HFF-Myc (cell line): ENCODE results near the gene TGM2.

Experiments
- DNase-seq: peaks from one replicate; pipeline ENCODE4 v3.0.0-alpha.2; 2011; ENCODE audit warnings: low read depth; ENCODE audit errors: extremely low read depth
- H3K4me3 ChIP-seq: replicated peaks from 2 replicates; pipeline ENCODE4 v1.5.1; 2011; ENCODE audit warnings: low read depth, mild to moderate bottlenecking, control low read depth, low read length
- TF ChIP-seq, protein P1 (sequence below): IDR thresholded peaks from 2 replicates; pipeline ENCODE4 v1.5.1; 2012; ENCODE audit warnings: mild to moderate bottlenecking, low read depth, low read length, control low read depth; ENCODE audit errors: missing control alignments

Gene TGM2

DNA sequence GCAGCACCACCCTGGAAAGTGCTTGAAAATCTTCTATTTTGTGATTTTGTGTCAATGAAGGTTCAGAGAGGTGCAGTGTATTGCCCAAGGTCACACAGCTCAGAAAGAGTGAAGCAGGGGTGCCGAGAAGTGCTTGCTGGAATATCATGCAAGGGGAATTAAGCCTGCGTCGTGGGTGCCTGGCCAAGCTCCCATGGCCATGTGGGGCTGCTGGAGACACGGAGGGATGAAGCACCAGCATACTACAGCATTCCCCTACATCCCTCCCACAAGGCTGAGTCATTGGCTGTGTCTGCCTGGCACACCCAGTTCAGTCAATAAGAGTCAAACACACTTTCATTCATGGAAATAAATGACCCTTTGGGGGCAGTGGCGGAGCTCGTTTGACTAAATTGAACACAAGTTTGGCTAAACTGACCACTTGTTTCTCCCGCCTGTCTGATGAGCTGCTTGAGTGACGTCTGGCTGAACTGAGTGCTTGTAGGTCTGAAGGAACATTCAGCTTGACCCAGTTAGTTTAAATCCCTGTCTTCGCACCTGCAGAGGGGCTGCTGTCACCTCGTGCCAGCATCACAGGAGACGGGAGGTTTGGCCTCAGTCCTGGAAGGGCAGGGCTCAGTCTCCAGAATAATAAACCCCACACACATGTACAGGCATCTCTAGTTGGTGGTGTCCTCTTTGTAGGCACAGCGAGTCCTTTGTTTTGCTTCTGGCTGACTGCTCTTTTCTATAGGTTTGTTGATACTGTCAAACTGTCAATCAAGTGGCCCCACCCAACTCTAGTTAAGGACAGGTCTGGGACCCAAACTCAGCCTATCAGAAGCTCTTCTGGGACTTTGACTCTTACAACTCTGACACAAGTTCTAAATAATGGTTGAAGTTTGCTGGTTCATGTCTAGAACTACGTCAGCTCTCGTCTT is 8.4 kb upstream of the TGM2 start:
- TF ChIP-seq, protein P1, sequence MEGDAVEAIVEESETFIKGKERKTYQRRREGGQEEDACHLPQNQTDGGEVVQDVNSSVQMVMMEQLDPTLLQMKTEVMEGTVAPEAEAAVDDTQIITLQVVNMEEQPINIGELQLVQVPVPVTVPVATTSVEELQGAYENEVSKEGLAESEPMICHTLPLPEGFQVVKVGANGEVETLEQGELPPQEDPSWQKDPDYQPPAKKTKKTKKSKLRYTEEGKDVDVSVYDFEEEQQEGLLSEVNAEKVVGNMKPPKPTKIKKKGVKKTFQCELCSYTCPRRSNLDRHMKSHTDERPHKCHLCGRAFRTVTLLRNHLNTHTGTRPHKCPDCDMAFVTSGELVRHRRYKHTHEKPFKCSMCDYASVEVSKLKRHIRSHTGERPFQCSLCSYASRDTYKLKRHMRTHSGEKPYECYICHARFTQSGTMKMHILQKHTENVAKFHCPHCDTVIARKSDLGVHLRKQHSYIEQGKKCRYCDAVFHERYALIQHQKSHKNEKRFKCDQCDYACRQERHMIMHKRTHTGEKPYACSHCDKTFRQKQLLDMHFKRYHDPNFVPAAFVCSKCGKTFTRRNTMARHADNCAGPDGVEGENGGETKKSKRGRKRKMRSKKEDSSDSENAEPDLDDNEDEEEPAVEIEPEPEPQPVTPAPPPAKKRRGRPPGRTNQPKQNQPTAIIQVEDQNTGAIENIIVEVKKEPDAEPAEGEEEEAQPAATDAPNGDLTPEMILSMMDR = no peak
- no peak overlapping the region for H3K4me3 ChIP-seq
- DNase-seq = peak; percentile 73

DNA sequence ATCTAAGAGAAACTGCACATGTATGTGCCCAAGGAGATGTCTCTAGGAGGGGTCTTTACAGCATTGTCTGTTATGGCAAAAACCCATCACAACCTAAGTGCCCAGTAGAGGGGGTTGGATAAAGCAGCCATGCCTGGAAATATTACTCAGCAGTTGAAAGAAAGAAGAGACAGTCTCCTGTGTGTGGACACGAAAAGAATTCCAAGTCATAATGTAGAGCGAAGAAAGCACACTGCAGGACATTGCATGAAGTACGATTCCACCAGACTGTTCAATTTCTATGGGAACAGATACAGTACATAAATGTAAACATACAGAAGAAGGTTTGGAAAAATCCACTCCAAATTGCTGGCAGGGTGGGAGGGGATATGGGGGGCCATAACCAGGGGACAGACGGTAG is 7.3 kb upstream of the TGM2 start:
- no peak overlapping the region for H3K4me3 ChIP-seq
- TF ChIP-seq, protein P1 = peak; percentile 30
- no peak for DNase-seq

DNA sequence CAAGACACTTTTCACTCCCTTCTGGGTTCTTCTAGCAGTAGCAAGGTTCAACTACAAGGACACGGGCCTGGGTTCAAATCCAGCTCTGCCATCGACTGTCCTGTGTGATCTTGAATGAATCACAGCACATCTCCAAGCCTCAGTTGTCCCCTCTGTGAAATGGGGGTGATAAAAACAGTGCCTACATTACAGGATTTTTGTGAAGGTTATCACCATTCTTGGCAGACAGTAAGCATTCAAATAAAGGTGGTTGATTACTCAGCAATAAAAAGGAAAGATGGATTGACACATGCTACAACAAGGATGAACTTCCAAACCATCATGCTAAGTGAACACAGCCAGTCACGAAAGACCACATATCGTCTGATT is 6.6 kb upstream of the TGM2 start:
- no peak for DNase-seq
- TF ChIP-seq, protein P1 = no peak
- no peak overlapping the region for H3K4me3 ChIP-seq

DNA sequence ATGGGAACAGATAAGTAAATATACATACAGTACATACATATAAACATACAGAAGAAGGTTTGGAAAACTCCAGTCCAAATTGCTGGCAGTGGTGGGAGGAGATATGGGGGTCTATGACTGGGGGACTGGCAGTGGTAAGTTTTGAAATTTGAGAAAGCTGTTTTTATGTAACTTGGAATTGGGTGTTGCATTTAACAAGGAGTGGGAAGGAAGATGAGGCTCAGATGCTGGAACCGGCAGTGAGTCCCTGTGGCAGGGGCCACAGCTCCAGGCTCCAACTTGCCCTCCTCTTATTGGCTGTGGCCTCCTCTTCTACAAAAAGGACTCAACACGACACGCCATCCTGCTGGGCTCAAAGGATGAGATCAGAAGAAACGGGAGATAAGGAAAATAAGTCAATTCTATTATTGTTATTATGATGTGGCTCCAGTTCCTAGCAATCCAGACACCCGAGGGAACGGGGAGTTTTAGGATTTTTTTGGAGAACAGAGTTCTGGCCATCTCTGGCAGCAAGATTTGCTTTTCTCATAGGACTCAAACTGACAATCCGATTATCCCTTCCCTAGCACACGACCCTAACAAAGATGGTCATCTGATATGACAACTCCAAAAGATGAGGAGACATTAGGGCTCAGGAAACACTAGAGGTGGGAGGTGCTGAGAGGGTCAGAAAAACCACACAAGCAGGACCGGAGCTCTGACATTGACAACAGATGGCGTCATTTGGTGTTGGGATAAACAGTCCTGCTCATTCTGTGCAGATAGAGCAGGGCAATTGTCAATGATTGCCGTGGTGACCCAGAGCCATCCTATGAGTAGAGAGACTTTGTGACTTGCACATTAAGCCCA is 6.0 kb upstream of the TGM2 start:
- TF ChIP-seq, protein P1 = no peak
- DNase-seq = no peak
- H3K4me3 ChIP-seq = no peak overlapping the region

DNA sequence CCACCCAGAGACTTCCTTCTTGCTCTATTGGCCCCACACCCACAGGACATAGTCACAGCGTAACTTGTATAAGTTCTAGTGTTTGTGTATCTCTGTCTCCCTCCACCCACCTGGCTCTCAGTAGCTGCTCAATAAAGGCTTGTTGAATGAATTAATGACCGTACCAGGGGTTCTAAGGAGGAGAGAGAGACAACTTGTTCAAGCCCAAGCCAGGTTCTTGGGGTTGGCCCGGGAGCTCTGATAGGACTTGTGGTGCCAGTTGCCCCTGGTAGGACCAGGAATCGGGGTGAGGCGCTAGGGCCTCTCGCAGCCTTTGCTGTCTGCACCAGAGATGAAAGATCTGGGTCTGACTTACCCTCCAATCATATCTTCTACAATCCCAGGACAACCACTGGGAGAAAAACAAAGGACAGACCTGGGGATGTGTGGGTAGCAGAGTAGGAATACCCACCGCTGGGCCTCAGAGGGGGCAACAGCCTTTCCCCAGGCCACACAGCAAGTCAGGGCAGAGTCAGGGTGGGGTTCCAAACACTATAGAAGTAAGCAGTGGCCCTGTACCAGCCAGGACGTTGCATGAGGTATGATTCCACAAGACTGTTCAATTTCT is 5.3 kb upstream of the TGM2 start:
- no peak overlapping the region for H3K4me3 ChIP-seq
- DNase-seq = no peak
- TF ChIP-seq, protein P1 = no peak

DNA sequence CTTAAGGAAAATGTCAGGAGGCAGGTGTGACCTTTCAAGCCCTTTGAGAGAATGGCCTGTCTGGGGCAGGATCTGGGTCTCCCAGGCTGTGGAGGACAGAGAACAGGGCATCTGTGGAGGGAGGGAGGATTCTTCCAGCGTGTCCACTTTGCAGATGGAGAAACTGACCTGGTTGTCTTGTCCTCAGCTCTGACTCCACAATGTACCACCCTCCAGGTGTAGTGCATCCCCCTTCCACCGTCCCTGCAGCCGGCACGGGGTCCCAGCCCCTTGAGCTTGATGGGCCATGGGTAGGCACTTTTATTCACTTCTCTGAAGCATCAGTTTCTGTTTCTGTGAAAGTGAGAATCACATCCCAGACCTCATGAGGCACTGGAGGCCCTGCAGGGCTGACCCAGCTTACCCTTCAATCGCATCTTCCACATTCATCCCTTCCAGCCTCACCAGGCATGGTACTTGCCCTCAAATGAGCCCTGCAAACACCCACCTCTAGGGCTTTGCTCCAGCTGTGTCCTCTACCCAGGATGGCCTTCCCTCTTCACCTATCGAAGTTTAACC is 4.6 kb upstream of the TGM2 start:
- no peak overlapping the region for H3K4me3 ChIP-seq
- TF ChIP-seq, protein P1 = no peak
- no peak for DNase-seq
